ENCODE data around the gene POLR2E. TPM values are rescaled to one million over a fixed set of nuclear protein-coding genes. Genes with fewer than 3 reads are reported as not detected.

Gene POLR2E
- total RNA-seq, 4 donors from 2014 or later: 117 to 228 (median 150) TPM

DNA sequence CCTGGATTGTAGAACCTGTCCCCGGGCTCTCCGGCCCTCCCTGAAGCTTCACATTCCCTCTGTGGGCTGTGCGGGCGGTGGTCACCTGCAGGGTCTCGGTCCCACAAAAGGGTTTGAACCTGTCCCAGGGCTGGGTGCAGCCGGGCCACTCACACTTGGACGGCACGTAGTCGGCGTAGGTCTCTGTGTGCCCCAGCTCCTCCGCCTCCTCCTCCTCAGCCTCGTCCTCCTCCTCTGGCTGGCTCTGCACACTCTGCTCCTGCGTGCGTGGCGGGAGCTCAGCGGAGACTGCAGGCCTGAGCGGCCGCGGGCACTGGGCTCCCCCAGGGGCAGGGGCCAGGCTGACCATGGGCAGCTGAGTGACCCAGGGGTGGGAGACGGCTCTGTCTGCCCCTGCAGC is 28.2 kb upstream of the POLR2E start:
- Histone ChIP-seq H3K4me1 (peaks cover 0 to 34% (median 0%) of the 10 kb centered on the region in 3 donors), H3K36me3 (peaks cover 0 to 99% of the 10 kb centered on the region in 2 donors), H3K27me3 (no peaks in the 10 kb centered on the region), H3K4me3 (no peak overlapping the region), H3K27ac (no peak overlapping the region), H3K9me3 (no peaks in the 10 kb centered on the region)
- ATAC-seq: no peak
- TF ChIP-seq, protein P1, sequence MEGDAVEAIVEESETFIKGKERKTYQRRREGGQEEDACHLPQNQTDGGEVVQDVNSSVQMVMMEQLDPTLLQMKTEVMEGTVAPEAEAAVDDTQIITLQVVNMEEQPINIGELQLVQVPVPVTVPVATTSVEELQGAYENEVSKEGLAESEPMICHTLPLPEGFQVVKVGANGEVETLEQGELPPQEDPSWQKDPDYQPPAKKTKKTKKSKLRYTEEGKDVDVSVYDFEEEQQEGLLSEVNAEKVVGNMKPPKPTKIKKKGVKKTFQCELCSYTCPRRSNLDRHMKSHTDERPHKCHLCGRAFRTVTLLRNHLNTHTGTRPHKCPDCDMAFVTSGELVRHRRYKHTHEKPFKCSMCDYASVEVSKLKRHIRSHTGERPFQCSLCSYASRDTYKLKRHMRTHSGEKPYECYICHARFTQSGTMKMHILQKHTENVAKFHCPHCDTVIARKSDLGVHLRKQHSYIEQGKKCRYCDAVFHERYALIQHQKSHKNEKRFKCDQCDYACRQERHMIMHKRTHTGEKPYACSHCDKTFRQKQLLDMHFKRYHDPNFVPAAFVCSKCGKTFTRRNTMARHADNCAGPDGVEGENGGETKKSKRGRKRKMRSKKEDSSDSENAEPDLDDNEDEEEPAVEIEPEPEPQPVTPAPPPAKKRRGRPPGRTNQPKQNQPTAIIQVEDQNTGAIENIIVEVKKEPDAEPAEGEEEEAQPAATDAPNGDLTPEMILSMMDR (IDR thresholded peaks at IDR 0.05): no peak
- TF ChIP-seq POLR2A (IDR thresholded peaks at IDR 0.05) (no peak), POLR2AphosphoS5 (IDR thresholded peaks at IDR 0.05) (no peak), EP300 (IDR thresholded peaks at IDR 0.05) (no peak)
- WGBS, 2 donors (ENCODE audit: low coverage in 1 of 2): 65 to 83% methylated on average over 1 to 4 of the region's 20 CpGs

DNA sequence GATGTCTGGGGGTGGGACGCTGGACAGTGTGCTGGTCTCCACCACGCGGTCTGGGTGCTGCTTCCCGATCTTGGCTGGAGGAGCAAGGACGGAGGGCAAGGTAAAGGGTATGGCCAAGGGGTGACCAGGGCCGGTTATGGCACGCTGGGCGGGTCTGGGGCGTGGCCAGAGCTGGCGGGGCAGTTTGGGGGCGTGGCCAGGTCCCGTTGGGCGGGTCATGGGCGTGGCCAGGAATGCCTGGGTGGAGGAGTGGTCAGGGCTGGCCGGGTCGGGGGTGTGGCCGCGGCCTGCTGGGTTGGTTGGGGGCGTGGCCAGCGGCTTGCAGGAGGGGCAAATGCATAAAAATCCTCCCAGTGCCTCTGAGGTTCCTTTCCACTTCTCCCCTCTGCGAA is 27.8 kb upstream of the POLR2E start:
- 39 to 60% methylated on average over 1 to 14 of the region's 21 CpGs for WGBS, 2 donors (ENCODE audit: low coverage in 1 of 2)
- H3K4me3 ChIP-seq: no peak overlapping the region
- H3K36me3 ChIP-seq: peaks cover 0 to 100% of the 10 kb centered on the region in 2 donors
- no peaks in the 10 kb centered on the region for H3K27me3 ChIP-seq
- H3K9me3 ChIP-seq: no peaks in the 10 kb centered on the region
- H3K4me1 ChIP-seq: peaks cover 0 to 34% (median 0%) of the 10 kb centered on the region in 3 donors
- peak; percentile 50 for ATAC-seq
- peak overlapping the region in 1 of 4 donors; percentile 11 for H3K27ac ChIP-seq
- TF ChIP-seq POLR2AphosphoS5 (IDR thresholded peaks at IDR 0.05): peak; percentile 41
- TF ChIP-seq, protein P1 (IDR thresholded peaks at IDR 0.05): no peak

DNA sequence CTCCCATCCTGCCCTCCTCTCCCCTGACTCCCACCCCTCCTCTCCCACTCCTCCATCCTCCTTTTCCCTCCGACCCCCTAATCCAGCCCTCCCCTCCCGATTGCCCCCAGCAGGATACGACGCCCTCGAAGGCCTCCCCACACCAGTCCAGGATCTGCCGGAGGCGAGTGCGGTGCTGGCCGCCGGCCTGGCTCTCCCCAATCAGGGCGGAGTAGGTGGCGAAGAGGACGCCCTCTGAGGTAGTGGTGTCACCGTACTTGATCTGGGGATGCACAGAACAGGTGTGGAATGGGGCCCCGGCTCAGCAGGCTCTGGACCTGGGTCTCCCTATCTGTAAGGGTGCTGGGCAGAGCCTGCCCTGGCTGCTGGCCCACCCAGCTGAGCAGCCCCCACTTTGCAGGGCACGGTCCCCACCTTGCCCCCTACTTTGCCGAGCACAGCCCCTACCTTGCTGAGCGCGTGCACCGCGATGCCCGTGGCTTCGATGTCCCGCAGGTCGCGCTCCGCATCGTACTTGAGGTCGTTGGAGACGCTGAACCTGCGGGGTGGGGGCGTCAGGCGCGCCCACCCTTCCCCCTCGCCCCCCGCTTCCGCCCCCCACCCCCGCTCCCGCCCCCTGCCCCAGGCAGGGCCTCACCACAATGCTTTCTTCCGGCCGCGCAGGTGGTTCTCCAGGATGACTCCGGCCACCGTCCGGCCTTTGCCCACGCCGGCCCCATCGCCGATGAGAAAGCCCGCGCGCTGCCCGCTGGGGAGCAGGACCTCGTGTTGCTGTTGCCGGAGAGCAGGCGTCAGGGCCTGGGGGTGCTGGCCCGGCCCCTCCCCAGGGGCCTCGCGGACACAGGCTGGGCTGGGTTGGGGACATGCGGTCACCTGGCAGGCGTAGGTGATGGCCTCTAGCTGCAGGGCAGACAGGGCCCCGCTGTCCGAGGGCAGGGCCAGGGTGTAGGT is 27.1 kb upstream of the POLR2E start:
- WGBS, 2 donors (ENCODE audit: low coverage in 1 of 2): 100% methylated on average over 4 of the region's 63 CpGs; no CpG with 5 or more reads in 1 of the 2 donors

DNA sequence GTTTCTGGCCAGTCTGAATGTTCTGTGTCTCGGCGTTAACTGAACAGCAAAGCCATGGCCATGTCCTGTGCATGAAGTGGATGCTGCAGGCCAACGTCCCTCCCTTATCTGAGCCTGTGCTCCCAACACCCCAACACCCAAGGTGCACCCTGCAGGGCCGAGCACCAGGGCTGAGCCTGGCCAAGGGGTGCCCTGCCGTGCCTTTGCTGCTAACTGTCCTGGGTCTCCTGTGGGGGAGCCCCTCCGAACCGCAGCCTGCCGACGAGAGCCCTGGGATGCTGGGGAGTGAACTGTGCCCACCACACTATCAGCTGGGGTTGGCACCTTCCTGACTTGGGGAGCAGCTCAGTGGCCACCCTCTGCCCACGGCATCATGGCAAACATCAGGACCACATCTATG is 26.2 kb upstream of the POLR2E start:
- ATAC-seq: no peak
- H3K9me3 ChIP-seq: no peaks in the 10 kb centered on the region
- H3K4me3 ChIP-seq: no peak overlapping the region
- H3K27ac ChIP-seq: no peak overlapping the region
- TF ChIP-seq POLR2AphosphoS5 (IDR thresholded peaks at IDR 0.05): no peak
- TF ChIP-seq, protein P1 (IDR thresholded peaks at IDR 0.05): no peak
- no peak for TF ChIP-seq EP300 (IDR thresholded peaks at IDR 0.05)
- TF ChIP-seq POLR2A (IDR thresholded peaks at IDR 0.05): no peak
- no peaks in the 10 kb centered on the region for H3K27me3 ChIP-seq
- H3K4me1 ChIP-seq: peaks cover 0 to 27% (median 0%) of the 10 kb centered on the region in 3 donors
- WGBS, 2 donors (ENCODE audit: low coverage in 1 of 2): 100% methylated on average over 2 of the region's 10 CpGs; no CpG with 5 or more reads in 1 of the 2 donors
- peaks cover 0 to 100% of the 10 kb centered on the region in 2 donors for H3K36me3 ChIP-seq

More for the DNA sequence above, 27.1 kb upstream of the POLR2E start:
- no peak overlapping the region for H3K4me3 ChIP-seq
- no peaks in the 10 kb centered on the region for H3K9me3 ChIP-seq
- H3K36me3 ChIP-seq: peaks cover 0 to 100% of the 10 kb centered on the region in 2 donors
- no peak for TF ChIP-seq POLR2A (IDR thresholded peaks at IDR 0.05)
- peaks cover 0 to 34% (median 0%) of the 10 kb centered on the region in 3 donors for H3K4me1 ChIP-seq
- no peak overlapping the region for H3K27ac ChIP-seq
- no peak for ATAC-seq
- H3K27me3 ChIP-seq: no peaks in the 10 kb centered on the region

DNA sequence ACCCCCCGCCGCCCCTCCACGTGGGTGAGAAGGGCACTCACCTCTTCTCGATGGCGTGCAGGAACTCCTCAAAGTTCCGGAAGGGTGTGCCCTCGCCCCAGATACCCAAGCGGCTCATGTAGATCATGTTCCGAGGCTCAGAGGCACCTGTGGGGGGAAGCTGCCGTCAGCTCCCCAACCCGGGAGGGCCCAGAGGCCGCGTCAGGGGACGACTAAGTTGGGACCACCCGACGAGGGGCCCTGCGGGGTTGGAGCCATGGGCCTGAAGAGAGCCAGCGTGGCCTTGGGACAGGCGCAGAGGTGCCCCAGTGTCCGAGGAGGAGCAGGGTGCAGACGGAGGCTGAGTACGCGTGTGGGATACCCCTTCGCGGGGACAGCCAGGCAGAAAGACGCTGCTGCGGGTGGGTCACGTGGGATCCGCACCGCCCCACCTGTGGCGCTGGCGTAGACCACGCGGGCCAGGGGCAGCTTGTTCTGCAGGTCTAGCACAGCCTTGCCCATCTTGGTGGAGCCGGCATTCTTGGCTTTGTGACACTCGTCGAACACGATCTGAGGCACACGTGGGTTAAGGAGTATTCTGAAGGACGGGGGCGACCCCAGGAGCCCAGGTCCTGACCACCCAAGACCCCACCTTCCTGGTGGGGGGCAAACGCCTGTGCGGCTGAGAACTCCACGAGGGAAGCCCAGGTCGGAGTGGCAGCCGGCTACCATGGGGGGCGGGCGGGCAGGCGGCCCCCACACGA is 24.5 kb upstream of the POLR2E start:
- H3K4me1 ChIP-seq: peaks cover 0 to 20% (median 0%) of the 10 kb centered on the region in 3 donors
- TF ChIP-seq, protein P1 (IDR thresholded peaks at IDR 0.05): no peak
- TF ChIP-seq POLR2A (IDR thresholded peaks at IDR 0.05): no peak
- TF ChIP-seq EP300 (IDR thresholded peaks at IDR 0.05): no peak
- TF ChIP-seq POLR2AphosphoS5 (IDR thresholded peaks at IDR 0.05): peak; percentile 10
- no peak overlapping the region for H3K27ac ChIP-seq
- H3K4me3 ChIP-seq: no peak overlapping the region
- H3K9me3 ChIP-seq: no peaks in the 10 kb centered on the region
- no peaks in the 10 kb centered on the region for H3K27me3 ChIP-seq
- WGBS, 2 donors (ENCODE audit: low coverage in 1 of 2): 54 to 80% methylated on average over 2 to 6 of the region's 50 CpGs
- H3K36me3 ChIP-seq: peaks cover 0 to 100% of the 10 kb centered on the region in 2 donors
- ATAC-seq: no peak
